ENCODE measurements around the gene MGAT3.

Gene MGAT3

DNA sequence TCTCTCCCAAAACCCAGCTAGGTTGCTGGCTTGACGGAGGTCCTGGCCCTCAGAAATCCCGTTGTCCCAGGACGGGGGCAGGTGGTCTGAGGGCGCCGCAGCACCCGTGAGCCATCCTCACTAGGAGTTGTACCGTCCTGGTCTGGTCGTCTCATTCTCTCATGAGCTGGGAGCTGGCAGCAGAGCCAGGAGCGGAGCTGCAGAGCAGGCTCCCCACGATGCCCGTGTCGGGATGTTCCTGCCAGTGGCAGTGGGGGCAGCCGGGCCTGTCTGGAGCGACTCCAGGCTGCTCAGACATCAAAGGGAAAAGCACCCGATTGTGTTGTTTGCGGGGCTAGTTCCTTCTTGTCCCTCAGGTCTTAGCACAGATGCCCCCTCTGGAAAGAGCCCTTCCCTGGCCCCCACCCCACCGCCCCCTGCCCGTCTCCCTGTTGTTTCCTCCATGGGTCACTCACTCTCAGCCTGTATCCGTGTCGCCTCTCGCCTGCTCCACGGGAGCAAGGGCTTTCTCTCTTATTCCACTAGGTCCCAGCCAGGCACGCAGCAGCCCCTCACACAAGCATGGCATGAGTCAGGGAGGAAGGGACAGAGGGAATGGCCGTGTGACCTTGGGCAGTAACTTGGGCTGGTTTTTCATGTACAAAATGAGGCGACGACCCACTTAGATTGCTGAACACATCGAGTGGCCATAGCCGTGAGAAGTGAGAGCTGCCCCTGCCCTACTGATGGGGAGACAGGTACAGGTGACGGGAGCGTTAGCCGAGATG is 23.2 kb upstream of the MGAT3 start:
- no peak overlapping the region for H3K27ac ChIP-seq
- TF ChIP-seq ZFX (IDR thresholded peaks at IDR 0.05), result no peak

DNA sequence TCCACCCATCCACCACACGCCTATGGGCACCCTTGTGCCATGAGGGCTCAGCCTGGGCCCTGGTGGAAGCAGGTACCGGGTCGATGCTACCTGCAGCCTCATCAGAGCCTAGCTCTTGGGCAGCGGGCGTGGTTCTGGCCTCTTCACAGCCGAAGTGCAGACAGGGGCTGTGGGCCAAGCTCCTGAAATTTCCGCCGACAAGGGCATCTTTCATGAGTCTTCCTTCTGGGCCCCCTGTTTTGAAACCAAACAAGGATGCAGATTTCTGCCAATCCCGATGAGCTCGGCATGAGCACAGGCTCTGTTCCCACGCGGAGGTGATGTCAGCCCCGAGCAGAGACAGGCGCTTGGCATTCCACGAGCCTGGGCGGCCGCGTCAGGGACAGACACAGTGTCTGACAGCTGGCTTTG is 22.6 kb upstream of the MGAT3 start:
- H3K27ac ChIP-seq, result no peak overlapping the region
- TF ChIP-seq, protein P1, sequence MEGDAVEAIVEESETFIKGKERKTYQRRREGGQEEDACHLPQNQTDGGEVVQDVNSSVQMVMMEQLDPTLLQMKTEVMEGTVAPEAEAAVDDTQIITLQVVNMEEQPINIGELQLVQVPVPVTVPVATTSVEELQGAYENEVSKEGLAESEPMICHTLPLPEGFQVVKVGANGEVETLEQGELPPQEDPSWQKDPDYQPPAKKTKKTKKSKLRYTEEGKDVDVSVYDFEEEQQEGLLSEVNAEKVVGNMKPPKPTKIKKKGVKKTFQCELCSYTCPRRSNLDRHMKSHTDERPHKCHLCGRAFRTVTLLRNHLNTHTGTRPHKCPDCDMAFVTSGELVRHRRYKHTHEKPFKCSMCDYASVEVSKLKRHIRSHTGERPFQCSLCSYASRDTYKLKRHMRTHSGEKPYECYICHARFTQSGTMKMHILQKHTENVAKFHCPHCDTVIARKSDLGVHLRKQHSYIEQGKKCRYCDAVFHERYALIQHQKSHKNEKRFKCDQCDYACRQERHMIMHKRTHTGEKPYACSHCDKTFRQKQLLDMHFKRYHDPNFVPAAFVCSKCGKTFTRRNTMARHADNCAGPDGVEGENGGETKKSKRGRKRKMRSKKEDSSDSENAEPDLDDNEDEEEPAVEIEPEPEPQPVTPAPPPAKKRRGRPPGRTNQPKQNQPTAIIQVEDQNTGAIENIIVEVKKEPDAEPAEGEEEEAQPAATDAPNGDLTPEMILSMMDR (conservative IDR thresholded peaks at IDR 0.05), result no peak
- no peak for TF ChIP-seq ZFX (IDR thresholded peaks at IDR 0.05)

DNA sequence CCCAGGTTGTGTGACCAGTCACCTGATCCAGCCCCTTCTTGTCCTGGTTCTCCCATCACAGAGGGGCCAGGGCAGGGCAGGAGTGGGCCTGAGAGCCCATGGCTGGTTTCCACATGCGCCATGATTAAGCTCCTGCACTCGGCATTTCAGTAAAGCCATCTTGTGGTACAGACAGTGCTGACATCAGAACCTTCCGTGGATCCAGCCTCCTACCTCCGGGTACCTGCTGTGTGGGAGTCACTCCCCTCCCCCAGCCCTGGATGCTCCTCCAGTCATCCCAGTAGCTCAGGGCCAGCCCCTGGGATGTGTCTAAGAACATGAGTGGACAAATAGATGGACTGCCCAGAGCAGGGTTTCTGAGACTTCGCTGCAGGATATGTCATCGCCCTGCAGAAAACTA is 22.1 kb upstream of the MGAT3 start:
- no peak overlapping the region for H3K27ac ChIP-seq
- no peak for TF ChIP-seq ZFX (IDR thresholded peaks at IDR 0.05)
- TF ChIP-seq, protein P1 (conservative IDR thresholded peaks at IDR 0.05), result no peak

DNA sequence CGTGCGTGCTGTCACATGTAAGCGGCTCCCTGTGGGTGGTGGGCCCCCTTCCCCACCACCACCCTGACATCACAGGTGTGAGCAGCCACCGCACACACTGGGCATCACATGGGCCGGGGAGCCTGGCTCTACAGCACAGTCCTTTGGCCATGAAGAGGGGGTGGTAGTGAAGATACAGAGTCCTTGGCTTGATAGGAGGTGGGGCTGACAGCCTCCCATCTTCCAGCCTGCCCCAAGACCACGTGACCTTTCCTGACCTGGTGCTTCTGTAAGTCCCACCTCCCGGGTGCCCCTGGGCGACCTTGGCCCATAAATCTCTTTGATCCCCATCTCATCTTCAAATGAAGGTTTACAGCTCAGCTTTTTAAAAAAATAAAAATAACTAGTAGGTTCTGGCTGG is 21.2 kb upstream of the MGAT3 start:
- TF ChIP-seq, protein P1 (conservative IDR thresholded peaks at IDR 0.05), result no peak
- no peak for TF ChIP-seq ZFX (IDR thresholded peaks at IDR 0.05)
- H3K27ac ChIP-seq, result no peak overlapping the region

- H3K27ac ChIP-seq, result no peak overlapping the region
- TF ChIP-seq, protein P1 (conservative IDR thresholded peaks at IDR 0.05), result no peak
- TF ChIP-seq ZFX (IDR thresholded peaks at IDR 0.05), result no peak
These were observed 18.8 kb upstream of the MGAT3 start for GRCh38 chr22:39437791-39438704.

GRCh38 chr22:39439170-39439569 is 17.6 kb upstream of the MGAT3 start:
- TF ChIP-seq, protein P1 (conservative IDR thresholded peaks at IDR 0.05), result no peak
- TF ChIP-seq ZFX (IDR thresholded peaks at IDR 0.05), result no peak
- H3K27ac ChIP-seq, result no peak overlapping the region

- no peak for TF ChIP-seq ZFX (IDR thresholded peaks at IDR 0.05)
- H3K27ac ChIP-seq, result no peak overlapping the region
These were observed 13.4 kb upstream of the MGAT3 start for GRCh38 chr22:39443398-39443797.

DNA sequence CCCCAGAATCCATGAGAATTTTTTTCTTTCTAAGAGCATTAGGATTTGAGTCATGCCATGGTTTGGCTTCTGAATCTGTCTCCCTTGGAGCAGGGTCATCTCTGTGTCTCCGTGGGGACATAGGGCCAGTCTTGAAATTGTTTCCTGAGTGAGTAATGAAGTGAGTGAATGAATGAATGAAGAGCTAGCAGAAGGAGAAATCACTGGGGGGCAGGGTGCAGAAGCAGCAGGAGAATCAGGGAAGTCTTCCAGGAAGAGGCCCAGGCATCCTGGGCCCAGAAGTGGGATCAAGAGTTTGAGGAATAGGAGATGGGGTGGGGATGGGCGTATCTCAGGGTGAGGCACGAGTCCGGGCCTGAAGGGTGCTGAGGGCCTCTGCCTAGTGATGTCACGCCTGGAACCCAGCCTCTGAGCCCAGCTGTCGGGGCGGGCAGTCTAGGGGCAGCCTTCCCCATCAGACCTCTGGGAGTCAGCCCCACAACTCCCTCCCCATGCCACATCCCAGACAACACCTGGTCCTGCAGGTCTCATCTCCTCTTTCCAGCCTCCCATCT is 12.5 kb upstream of the MGAT3 start:
- TF ChIP-seq, protein P1 (conservative IDR thresholded peaks at IDR 0.05), result no peak
- TF ChIP-seq ZFX (IDR thresholded peaks at IDR 0.05), result no peak
- no peak overlapping the region for H3K27ac ChIP-seq

All from C4-2B (cell line).